ENCODE results near the gene ALDH3B1. TPM values are rescaled to one million over a fixed set of nuclear protein-coding genes. Genes with fewer than 3 reads are reported as not detected.

ALDH3B1 gene
- total and polyA plus RNA-seq, 4 donors: 1.6 to 7.1 (median 3.4) TPM

DNA sequence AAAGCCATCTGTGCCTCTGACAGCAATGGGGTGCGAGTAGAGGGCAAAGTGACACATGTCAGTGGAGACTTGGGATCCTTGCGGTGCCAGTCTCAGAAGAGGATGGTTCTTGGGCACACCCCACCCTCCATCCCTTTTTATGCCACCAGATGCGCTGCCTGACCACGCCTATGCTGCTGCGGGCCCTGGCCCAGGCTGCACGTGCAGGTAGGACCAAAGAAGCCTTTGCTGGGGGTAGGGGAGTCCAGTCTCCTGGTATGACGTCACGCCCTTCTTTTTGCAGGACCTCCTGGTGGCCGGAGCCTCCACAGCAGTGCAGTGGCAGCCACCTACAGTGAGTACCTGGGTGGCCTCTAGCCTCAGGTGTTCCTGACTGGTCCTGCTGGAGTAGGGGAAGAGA, 21.9 kb downstream of the ALDH3B1 start:
- Histone ChIP-seq H3K4me1 (ENCODE audit: control insufficient read depth in 4 of 4, insufficient read depth in 4 of 4, low read length in 3 of 4) (peaks cover 22 to 53% (median 38%) of the 10 kb centered on the region in 4 donors), H3K9ac (ENCODE audit: low read depth in 1 of 2, low read length in 2 of 2) (no peak overlapping the region), H3K36me3 (ENCODE audit: control insufficient read depth in 4 of 4, insufficient read depth in 3 of 4, low read depth in 1 of 4, low read length in 3 of 4) (no peaks in the 10 kb centered on the region), H3K27ac (ENCODE audit: low read depth in 1 of 2, low read length in 2 of 2) (peak overlapping the region in 1 of 2 donors; percentile 19), H3K4me3 (ENCODE audit: low read depth in 1 of 3, low read length in 3 of 3) (no peak overlapping the region), H3K27me3 (ENCODE audit: control insufficient read depth in 4 of 4, insufficient read depth in 4 of 4, low read length in 3 of 4) (no peaks in the 10 kb centered on the region), H3K9me3 (ENCODE audit: control insufficient read depth in 4 of 4, low read length in 3 of 4) (no peaks in the 10 kb centered on the region)
- TF ChIP-seq TAF1 (conservative IDR thresholded peaks at IDR 0.05) (no peak), FOXA2 (IDR thresholded peaks at IDR 0.05) (no peak), RXRA (IDR thresholded peaks at IDR 0.05) (no peak)
- DNase-seq (ENCODE audit: low spot score): no peak
- whole genome bisulfite sequencing: 77% methylated on average over 9 of the region's 9 CpGs

DNA sequence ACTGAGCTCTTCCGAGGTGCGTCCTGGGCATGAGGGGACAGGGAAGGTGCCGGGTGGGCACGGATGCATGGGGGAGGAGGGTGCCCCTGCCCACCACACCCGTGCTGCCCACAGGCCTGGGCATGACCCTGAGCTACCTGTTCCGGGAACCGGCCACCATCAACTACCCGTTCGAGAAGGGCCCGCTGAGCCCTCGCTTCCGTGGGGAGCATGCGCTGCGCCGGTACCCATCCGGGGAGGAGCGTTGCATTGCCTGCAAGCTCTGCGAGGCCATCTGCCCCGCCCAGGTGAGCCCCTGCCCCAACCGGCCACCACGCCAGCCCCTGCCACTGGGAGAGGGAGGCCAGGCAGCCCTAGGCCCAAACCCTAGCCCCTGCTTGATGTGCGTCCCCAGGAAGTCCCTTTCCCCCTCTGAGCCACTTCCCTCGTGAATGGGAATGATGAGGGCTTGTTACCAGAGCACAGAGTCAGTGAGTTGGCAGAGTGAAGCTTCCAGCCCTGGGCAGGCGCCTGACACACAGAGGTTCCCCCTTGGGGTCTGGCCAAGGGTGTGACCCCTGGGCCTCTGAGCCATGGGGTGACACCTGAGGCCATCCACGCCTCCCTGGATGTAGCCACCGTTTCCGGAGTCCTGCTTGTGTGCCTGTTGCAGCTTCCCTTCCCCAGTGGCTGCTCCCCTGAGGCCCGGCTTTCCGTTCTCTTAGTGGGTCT, 23.0 kb downstream of the ALDH3B1 start:
- TF ChIP-seq RXRA (IDR thresholded peaks at IDR 0.05): no peak
- no peak for TF ChIP-seq GABPA (IDR thresholded peaks at IDR 0.05 in 1 of 2, conservative IDR thresholded peaks at IDR 0.05 in 1 of 2)
- TF ChIP-seq, protein P1, sequence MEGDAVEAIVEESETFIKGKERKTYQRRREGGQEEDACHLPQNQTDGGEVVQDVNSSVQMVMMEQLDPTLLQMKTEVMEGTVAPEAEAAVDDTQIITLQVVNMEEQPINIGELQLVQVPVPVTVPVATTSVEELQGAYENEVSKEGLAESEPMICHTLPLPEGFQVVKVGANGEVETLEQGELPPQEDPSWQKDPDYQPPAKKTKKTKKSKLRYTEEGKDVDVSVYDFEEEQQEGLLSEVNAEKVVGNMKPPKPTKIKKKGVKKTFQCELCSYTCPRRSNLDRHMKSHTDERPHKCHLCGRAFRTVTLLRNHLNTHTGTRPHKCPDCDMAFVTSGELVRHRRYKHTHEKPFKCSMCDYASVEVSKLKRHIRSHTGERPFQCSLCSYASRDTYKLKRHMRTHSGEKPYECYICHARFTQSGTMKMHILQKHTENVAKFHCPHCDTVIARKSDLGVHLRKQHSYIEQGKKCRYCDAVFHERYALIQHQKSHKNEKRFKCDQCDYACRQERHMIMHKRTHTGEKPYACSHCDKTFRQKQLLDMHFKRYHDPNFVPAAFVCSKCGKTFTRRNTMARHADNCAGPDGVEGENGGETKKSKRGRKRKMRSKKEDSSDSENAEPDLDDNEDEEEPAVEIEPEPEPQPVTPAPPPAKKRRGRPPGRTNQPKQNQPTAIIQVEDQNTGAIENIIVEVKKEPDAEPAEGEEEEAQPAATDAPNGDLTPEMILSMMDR (IDR thresholded peaks at IDR 0.05; ENCODE audit: low read depth, low read length, missing input control): no peak
- TF ChIP-seq RAD21 (IDR thresholded peaks at IDR 0.05): no peak
- no peak for TF ChIP-seq SP1 (IDR thresholded peaks at IDR 0.05)
- no peak for TF ChIP-seq JUND (IDR thresholded peaks at IDR 0.05)
- no peak for TF ChIP-seq NR2F2 (IDR thresholded peaks at IDR 0.05)
- TF ChIP-seq EGR1 (IDR thresholded peaks at IDR 0.05; ENCODE audit: low read depth in 2 of 2): no peak
- TF ChIP-seq HNF4G (IDR thresholded peaks at IDR 0.05): no peak
- Histone ChIP-seq H3K9me3 (ENCODE audit: control insufficient read depth in 4 of 4, low read length in 3 of 4) (no peaks in the 10 kb centered on the region), H3K27ac (ENCODE audit: low read depth in 1 of 2, low read length in 2 of 2) (peak overlapping the region; percentile 64 to 72), H3K36me3 (ENCODE audit: control insufficient read depth in 4 of 4, insufficient read depth in 3 of 4, low read depth in 1 of 4, low read length in 3 of 4) (no peaks in the 10 kb centered on the region), H3K9ac (ENCODE audit: low read depth in 1 of 2, low read length in 2 of 2) (no peak overlapping the region), H3K27me3 (ENCODE audit: control insufficient read depth in 4 of 4, insufficient read depth in 4 of 4, low read length in 3 of 4) (no peaks in the 10 kb centered on the region), H3K4me1 (ENCODE audit: control insufficient read depth in 4 of 4, insufficient read depth in 4 of 4, low read length in 3 of 4) (peaks cover 31 to 65% (median 49%) of the 10 kb centered on the region in 4 donors), H3K4me3 (ENCODE audit: low read depth in 1 of 3, low read length in 3 of 3) (no peak overlapping the region)
- 81% methylated on average over 29 of the region's 29 CpGs for WGBS
- no peak for DNase-seq (ENCODE audit: low spot score)

DNA sequence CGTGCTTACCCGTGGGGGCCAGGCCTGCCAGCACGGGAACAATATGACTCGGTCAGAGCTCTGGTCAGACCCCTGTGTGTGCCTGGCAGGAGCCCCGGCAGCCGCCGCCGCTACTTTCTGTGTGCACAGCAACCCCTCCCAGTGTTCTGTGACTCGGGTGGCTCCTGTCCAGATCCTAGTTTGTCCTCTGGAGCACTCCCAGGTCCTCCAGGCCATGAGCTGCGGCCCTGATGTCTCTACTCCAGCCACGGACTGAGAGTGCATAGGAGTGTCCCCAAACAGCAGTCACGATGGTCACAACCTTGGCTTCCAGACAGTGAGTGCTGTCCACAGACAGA, 23.6 kb downstream of the ALDH3B1 start:
- no peak for DNase-seq (ENCODE audit: low spot score)
- no peaks in the 10 kb centered on the region for H3K27me3 ChIP-seq (ENCODE audit: control insufficient read depth in 4 of 4, insufficient read depth in 4 of 4, low read length in 3 of 4)
- H3K9me3 ChIP-seq (ENCODE audit: control insufficient read depth in 4 of 4, low read length in 3 of 4): no peaks in the 10 kb centered on the region
- peaks cover 34 to 70% (median 54%) of the 10 kb centered on the region in 4 donors for H3K4me1 ChIP-seq (ENCODE audit: control insufficient read depth in 4 of 4, insufficient read depth in 4 of 4, low read length in 3 of 4)
- no peak overlapping the region for H3K9ac ChIP-seq (ENCODE audit: low read depth in 1 of 2, low read length in 2 of 2)
- H3K36me3 ChIP-seq (ENCODE audit: control insufficient read depth in 4 of 4, insufficient read depth in 3 of 4, low read depth in 1 of 4, low read length in 3 of 4): no peaks in the 10 kb centered on the region
- H3K4me3 ChIP-seq (ENCODE audit: low read depth in 1 of 3, low read length in 3 of 3): no peak overlapping the region
- WGBS: 36% methylated on average over 12 of the region's 12 CpGs
- peak overlapping the region; percentile 64 to 72 for H3K27ac ChIP-seq (ENCODE audit: low read depth in 1 of 2, low read length in 2 of 2)
- TF ChIP-seq EGR1 (IDR thresholded peaks at IDR 0.05; ENCODE audit: low read depth in 2 of 2): no peak
- TF ChIP-seq, protein P2, sequence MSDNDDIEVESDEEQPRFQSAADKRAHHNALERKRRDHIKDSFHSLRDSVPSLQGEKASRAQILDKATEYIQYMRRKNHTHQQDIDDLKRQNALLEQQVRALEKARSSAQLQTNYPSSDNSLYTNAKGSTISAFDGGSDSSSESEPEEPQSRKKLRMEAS (IDR thresholded peaks at IDR 0.05): no peak
- TF ChIP-seq RXRA (IDR thresholded peaks at IDR 0.05): peak; percentile 75 to 85
- peak; percentile 55 for TF ChIP-seq SP1 (IDR thresholded peaks at IDR 0.05)
- peak in 1 of 2 donors; percentile 37 for TF ChIP-seq GABPA (IDR thresholded peaks at IDR 0.05 in 1 of 2, conservative IDR thresholded peaks at IDR 0.05 in 1 of 2)
- peak in 1 of 2 donors; percentile 38 for TF ChIP-seq RAD21 (IDR thresholded peaks at IDR 0.05)
- TF ChIP-seq TAF1 (conservative IDR thresholded peaks at IDR 0.05): no peak
- peak; percentile 38 to 64 for TF ChIP-seq HNF4A (conservative IDR thresholded peaks at IDR 0.05)
